ENCODE data around the gene ARL4C.
"Not testable (repeated sequence)": the region's sequence is repeated elsewhere in the genome, so short reads cannot be mapped to it uniquely, and the experiment has no call there.

ARL4C gene

DNA sequence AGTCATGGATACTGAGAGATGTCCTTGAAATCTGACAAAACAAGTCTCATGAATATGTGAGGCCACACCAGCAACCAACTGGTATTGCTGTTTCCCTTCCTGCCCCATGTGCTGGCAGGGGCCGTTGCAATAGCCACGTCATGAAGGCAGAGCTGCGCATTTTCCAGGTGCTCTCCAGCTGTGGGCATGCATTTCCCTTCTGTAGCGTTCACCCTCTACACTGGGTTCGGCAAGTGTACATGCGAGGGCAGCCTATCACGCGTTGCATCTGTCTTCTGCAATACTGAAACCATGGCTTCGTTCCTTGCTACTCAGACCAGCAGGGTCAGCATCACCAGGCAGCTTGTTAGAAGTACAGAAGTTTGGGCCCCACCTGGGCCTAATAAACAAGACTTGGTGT lies 17.4 kb downstream of the ARL4C start:
- H3K27ac ChIP-seq: no peak overlapping the region
- DNase-seq (ENCODE audit: low read depth, low spot score): no peak

- DNase-seq (ENCODE audit: low read depth, low spot score): no peak
- peak overlapping the region; percentile 22 for H3K27ac ChIP-seq
Observed at GRCh38 chr2:234478121-234478858, 18.6 kb downstream of the ARL4C start.

- DNase-seq (ENCODE audit: low read depth, low spot score): no peak
- H3K27ac ChIP-seq: no peak overlapping the region
Observed at GRCh38 chr2:234476766-234477165, 20.1 kb downstream of the ARL4C start.

DNA sequence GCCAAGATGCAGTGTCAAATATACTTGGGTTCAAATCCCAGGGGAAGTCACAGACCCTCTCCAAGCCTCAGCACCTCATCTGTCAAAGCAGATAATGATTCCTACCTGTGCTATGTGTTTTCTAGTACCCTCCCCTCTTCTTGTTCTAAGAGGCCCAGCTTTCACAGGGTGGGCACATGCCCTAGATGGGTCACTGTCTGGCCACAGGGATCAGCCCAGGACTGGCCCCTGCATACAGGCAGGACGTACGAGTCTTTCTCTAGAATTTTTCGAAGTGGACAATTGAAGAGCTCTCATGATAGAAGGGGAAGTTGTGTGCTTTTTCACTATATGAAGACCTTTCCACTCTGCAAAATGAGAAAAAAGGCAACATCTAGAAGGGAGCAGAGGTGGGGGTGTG lies 22.2 kb downstream of the ARL4C start:
- DNase-seq (ENCODE audit: low read depth, low spot score): no peak
- no peak overlapping the region for H3K27ac ChIP-seq

- DNase-seq (ENCODE audit: low read depth, low spot score): no peak
- no peak overlapping the region for H3K27ac ChIP-seq
Observed at GRCh38 chr2:234472155-234472554, 24.7 kb downstream of the ARL4C start.

DNA sequence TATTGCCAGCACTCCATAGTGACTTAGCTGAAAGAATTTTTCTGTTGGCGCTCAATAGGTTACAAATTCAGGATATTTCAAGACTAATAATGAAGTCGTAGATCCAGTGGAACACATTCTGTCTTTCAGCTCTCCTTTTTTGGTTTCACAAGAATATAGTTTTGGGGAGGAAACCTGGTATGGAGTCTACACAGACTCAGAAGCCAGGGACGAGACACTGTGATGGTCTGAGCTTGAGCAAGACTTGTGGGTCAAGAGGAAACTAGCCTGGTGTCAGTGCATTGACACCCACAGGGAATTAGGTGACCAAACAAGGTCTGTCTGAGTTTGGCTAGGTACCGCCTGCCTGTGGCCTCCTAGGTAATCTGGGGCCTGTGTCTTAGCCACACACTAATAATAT lies 26.9 kb downstream of the ARL4C start:
- DNase-seq (ENCODE audit: low read depth, low spot score): no peak
- no peak overlapping the region for H3K27ac ChIP-seq

DNA sequence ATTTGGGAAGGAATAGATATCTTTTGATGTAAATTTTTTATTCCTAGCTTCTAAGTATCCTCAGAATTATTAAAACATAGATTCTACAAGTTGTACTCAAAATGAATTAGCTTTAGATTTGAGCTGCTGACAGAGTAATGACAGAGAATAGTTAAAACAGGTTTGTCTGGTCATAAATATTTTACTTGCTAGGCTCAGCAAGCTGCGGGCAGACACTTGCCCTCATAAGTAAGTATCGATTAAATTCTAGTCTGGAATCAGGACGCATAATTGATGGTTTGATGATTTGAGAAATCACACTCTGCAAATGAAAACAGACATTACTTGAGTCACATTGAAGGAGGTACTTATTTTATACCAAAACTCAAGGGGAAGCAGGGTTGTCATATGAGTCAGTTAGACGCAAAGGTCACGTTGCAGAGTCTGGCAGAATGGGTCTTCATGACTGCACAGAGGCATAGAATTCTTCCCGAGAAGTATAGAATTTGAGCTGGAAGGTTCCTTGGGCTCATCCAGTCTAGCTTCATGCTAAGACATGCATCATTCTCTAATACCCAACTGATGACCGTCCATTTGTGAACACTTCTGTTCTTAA lies 27.5 kb downstream of the ARL4C start:
- DNase-seq (ENCODE audit: low read depth, low spot score): peak; percentile 43
- peak overlapping the region; percentile 14 for H3K27ac ChIP-seq

DNA sequence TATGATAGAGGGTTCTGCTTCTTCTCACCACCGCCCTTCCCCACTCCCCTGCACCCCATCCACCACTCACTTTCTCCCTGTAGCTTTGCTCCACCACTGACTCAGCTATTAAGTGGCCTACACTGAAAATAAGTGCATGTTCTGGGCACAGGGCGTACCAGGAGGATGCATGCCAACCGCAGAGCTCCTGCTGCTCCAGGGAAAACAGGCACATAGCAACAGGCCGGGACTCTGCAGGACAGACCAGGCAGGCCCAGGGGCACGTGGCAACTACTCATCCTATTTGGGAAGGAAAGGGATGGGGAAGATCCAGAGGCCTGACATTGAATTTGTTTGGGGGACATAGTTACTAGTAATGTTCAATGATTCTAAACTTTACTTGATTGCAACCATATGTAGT lies 28.4 kb downstream of the ARL4C start:
- peak; percentile 36 for DNase-seq (ENCODE audit: low read depth, low spot score)
- peak overlapping the region; percentile 14 for H3K27ac ChIP-seq

GRCh38 chr2:234467289-234467688 lies 29.6 kb downstream of the ARL4C start:
- H3K27ac ChIP-seq: peak overlapping the region; percentile 39
- peak; percentile 87 for DNase-seq (ENCODE audit: low read depth, low spot score)

DNA sequence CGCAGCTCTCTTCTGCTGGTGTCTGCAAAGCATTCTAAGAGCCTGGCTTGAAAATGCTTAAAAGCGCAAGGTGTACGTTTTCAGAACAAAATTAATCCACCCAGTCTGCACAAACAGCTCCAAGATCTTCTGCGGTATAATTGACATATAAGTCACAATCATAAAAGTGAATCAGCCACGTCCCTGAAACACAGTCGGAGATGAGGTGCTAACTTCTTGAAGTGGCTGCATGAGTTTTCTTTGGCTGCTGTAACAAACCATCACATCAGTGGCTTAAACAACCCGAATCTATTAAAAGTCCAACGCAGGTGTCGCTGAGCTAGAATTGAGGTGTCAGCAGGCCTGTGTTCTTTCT lies 32.6 kb downstream of the ARL4C start:
- H3K27ac ChIP-seq: no peak overlapping the region

DNA sequence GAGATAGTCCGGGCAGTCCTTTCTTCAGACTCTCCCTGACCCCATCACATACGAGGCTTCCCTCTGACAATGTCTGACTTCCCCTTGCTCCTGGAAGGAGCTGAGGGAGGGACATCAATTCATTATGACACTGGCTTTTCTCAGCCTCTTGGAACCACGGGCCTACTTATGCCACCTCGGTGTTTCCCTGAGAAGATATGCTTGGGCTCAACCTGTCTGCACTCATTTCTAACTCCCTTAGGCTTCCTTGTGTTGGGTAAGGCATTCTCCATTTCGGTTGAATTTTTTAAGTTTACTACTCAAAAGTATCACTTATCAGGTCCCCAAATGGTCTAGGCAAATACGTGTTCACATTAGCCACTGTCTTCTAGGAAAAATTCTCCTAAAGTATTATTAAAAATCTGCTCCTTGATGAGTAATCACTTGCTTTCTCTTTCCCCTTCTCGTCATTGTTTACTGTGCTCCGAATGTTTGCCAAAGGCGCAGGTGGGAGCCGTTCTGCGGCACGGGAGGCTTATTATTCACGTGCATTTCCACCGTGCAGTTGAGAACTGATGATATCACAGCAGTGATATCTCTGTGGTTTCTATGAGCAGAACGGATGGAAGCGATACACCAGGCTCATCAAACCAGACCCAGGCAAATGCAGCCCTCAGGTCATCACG lies 33.1 kb downstream of the ARL4C start:
- DNase-seq (ENCODE audit: low read depth, low spot score): peak; percentile 79
- H3K27ac ChIP-seq: no peak overlapping the region

More for the DNA sequence above, 32.6 kb downstream of the ARL4C start:
- DNase-seq (ENCODE audit: low read depth, low spot score): no peak

DNA sequence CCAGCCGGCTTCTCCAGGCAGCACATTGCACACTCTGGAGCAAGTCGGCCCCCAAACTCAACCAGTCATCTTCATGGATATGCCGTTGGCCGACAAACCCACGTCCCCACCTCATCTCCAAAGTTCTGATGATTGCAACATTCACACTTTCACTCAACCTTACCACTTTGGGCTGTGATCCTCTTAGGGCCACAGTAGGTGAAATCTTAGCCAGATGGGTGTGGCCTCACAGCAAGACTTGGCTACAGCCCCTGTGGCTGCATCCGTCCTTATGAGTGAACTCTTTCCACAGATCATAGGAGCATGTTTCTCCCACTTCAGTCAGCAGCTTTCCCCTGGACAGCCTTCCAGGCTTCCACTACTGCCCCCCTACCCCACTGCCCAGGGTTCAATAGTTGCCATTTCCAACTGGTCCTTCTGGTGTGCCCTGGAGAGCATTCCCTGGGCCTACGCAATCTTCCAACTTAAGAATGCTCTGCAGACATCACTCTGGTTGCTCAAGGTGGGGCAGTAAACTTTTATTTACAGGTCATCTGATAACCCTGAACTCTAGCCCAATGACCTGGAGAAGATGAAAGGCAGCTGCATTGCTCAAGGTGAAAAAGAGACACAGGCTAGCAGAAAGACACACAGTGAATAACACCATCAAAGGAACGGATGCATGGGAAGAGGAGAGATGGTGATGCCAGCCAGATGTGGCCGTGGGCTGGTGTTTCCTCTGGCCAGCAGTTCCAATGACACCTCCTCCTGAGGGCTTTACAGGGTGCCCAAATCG lies 34.5 kb downstream of the ARL4C start:
- no peak for DNase-seq (ENCODE audit: low read depth, low spot score)
- no peak overlapping the region for H3K27ac ChIP-seq

DNA sequence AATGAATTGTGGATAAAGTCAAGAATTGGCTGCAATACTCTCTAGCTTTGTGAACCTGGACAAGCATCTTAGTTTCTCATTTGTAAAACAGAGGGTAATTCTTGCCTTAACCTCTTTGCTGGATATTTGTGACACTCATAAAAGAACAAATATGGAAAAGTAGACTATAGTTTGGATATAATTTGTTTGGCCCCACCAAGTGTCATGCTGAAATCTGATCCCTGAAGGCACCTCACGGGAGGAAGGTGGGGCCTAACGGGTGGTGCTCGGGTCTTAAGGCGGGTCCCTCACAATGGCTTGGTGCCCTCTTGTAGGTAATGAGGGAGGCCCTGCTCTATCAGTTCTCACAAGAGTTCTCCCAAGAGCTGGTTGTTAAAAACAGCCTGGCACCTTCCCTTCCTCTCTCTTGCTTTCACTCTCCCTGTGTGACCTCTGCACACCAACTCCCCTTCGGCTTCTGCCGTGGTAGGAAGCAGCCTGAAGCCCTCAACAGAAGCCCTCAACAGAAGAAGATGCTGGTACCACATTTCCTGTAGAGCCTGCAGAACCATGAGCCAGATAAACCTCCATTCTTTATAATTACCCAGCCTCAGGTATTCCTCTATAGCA lies 37.4 kb downstream of the ARL4C start:
- no peak overlapping the region for H3K27ac ChIP-seq
- no peak for DNase-seq (ENCODE audit: low read depth, low spot score)

GRCh38 chr2:234458466-234458865 lies 38.4 kb downstream of the ARL4C start:
- no peak for DNase-seq (ENCODE audit: low read depth, low spot score)
- H3K27ac ChIP-seq: no peak overlapping the region

DNA sequence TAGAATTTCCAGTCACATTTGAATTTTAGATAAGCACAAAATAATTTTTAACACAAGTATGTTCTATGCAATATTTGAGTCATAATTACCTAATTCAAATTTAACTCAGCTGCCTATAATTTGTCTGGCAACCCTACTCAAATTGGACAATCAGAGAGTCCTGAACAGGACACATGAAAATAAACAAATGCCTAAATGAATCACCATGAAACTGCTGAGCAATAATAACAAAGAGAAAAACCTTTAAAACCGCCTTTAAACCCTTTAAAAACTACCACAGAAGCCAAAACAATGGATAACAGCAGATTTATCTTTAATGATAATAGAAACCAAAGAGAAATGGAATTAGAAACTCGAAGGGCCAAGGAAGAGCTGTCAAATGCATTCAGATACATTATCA lies 39.5 kb downstream of the ARL4C start:
- DNase-seq (ENCODE audit: low read depth, low spot score): no peak
- no peak overlapping the region for H3K27ac ChIP-seq

GRCh38 chr2:234455246-234455645 lies 41.6 kb downstream of the ARL4C start:
- not testable (repeated sequence) for DNase-seq (ENCODE audit: low read depth, low spot score); H3K27ac ChIP-seq

DNA sequence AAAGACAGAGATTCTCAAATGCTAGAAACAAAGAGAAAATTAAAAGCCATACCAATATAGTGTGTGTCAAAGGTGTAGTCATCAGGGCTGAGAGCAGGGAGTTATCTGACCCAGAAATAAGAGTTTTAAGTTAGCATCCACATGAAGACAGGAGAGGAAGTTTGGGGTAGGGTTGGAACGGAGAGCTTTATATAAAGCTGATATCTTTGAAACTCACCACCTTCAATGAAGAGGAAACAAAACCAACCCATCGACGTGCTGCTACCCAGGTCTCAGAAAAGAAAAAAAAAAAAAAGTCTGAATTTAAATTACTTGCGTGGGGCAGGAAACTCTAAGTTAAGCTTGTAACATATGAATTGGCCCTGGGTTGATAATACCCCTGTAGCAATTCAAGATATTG lies 42.4 kb downstream of the ARL4C start:
- no peak for DNase-seq (ENCODE audit: low read depth, low spot score)
- no peak overlapping the region for H3K27ac ChIP-seq

GRCh38 chr2:234453216-234453615 lies 43.7 kb downstream of the ARL4C start:
- DNase-seq (ENCODE audit: low read depth, low spot score): peak; percentile 56
- no peak overlapping the region for H3K27ac ChIP-seq

- peak; percentile 45 for DNase-seq (ENCODE audit: low read depth, low spot score)
- peak overlapping the region; percentile 72 for H3K27ac ChIP-seq
Observed at GRCh38 chr2:234451852-234452625, 44.8 kb downstream of the ARL4C start.

DNA sequence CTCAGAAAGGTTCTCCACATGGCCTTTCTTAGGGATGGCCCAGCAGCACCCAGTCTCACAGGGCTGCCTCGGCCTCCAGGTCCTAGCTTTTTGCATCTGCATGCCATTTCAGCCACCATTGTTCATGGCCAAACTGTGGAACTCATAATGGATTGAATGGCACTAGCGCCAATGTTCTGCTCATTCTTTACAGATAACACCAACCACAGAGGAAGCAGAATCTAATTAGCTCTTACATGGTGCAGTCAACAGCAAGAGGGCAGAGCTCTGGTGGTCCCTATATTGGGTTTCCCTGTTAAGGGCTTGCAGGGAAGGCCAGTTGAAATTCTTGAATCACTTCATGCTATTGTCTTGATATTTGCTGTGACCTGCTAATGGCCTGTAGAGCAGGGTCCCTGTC lies 45.6 kb downstream of the ARL4C start:
- no peak for DNase-seq (ENCODE audit: low read depth, low spot score)
- H3K27ac ChIP-seq: peak overlapping the region; percentile 72

Measured in epithelial cell of prostate (primary cell).